Stimulated activated CD8-positive, alpha-beta memory T cell treated with anti-CD3 and anti-CD28 coated beads, Interleukin-12 subunit alpha, Interleukin-12 subunit beta, amount 100 ng/mL, for 24 hours (primary cell): ENCODE results near the gene DOCK4.
A peak's percentile ranks its signal among the peaks of the same experiment; 100 is the strongest.
"Not testable (repeated sequence)": the region's sequence is repeated elsewhere in the genome, so short reads cannot be mapped to it uniquely, and the experiment has no call there.

Source experiments
- DNase-seq: peaks from one replicate; pipeline ENCODE4 v3.0.0-alpha.2; 2020; ENCODE audit errors: extremely low read depth

The DOCK4 gene

GRCh38 chr7:112206238-112206990 is at the start of gene DOCK4, which contains the start of gene ZNF277:
Gene DOCK4 (minus strand): TSS chr7:112206399. CDS start chr7:112206138, 261 bp downstream.
Gene ZNF277 (plus strand): TSS chr7:112206695. CDS start chr7:112206717, 22 bp downstream.
- peak; percentile 98 for DNase-seq

- DNase-seq: no peak
Observed at GRCh38 chr7:112255388-112255720, 49.2 kb upstream of the DOCK4 start.

GRCh38 chr7:112254709-112255387 is 48.6 kb upstream of the DOCK4 start:
- DNase-seq: no peak

GRCh38 chr7:112254156-112254555 is 48.0 kb upstream of the DOCK4 start:
- no peak for DNase-seq

- DNase-seq: no peak
Observed at GRCh38 chr7:112252691-112253090, 46.5 kb upstream of the DOCK4 start.

- no peak for DNase-seq
Observed at GRCh38 chr7:112252141-112252540, 45.9 kb upstream of the DOCK4 start.

GRCh38 chr7:112249967-112250366 is 43.8 kb upstream of the DOCK4 start:
- DNase-seq: not testable (repeated sequence)

GRCh38 chr7:112248598-112248997 is 42.4 kb upstream of the DOCK4 start:
- DNase-seq: no peak

GRCh38 chr7:112238852-112239610 is 32.8 kb upstream of the DOCK4 start:
- DNase-seq: no peak

- DNase-seq: no peak
Observed at GRCh38 chr7:112238330-112238729, 32.1 kb upstream of the DOCK4 start.

GRCh38 chr7:112236597-112236996 is 30.4 kb upstream of the DOCK4 start:
- DNase-seq: no peak

GRCh38 chr7:112234147-112234546 is 27.9 kb upstream of the DOCK4 start:
- no peak for DNase-seq

- DNase-seq: no peak
Observed at GRCh38 chr7:112233048-112233697, 27.0 kb upstream of the DOCK4 start.

- DNase-seq: no peak
Observed at GRCh38 chr7:112232212-112232978, 26.2 kb upstream of the DOCK4 start.

GRCh38 chr7:112228632-112229031 is 22.4 kb upstream of the DOCK4 start:
- DNase-seq: no peak

GRCh38 chr7:112226701-112227276 is 20.6 kb upstream of the DOCK4 start:
- DNase-seq: no peak

GRCh38 chr7:112225006-112225405 is 18.8 kb upstream of the DOCK4 start:
- DNase-seq: no peak

- DNase-seq: no peak
Observed at GRCh38 chr7:112224186-112224585, 18.0 kb upstream of the DOCK4 start.

- DNase-seq: no peak
Observed at GRCh38 chr7:112223310-112223709, 17.1 kb upstream of the DOCK4 start.

- no peak for DNase-seq
Observed at GRCh38 chr7:112220877-112221434, 14.8 kb upstream of the DOCK4 start.

GRCh38 chr7:112215787-112216186 is 9.6 kb upstream of the DOCK4 start:
- DNase-seq: no peak
